Measurements from ENCODE around the gene FDPS.

- TF ChIP-seq CTCF (IDR thresholded peaks at IDR 0.05; ENCODE audit: poor library complexity) (no peak), EZH2 (IDR thresholded peaks at IDR 0.05; ENCODE audit: borderline replicate concordance) (no peak)
Measured at GRCh38 chr1:155269381-155269780, 39.3 kb upstream of the FDPS start.
